Ascending aorta (tissue), 2 donors: ENCODE results near the gene PIGN. TPM values are rescaled to one million over a fixed set of nuclear protein-coding genes. Genes with fewer than 3 reads are reported as not detected.
A peak's percentile ranks its signal among the peaks of the same experiment; 100 is the strongest.

Source experiments
- DNase-seq, 2 donors: peaks; one replicate each; pipeline ENCODE4 v3.0.0-alpha.2; 2019; ENCODE audit warnings: low spot score in 2 of 2
- H3K27ac ChIP-seq, 2 donors: fragments of 200-600 bp; sonication (generic); one replicate each; pipeline ENCODE4 v1.5.1; 2016 to 2017; ENCODE audit warnings: mild to moderate bottlenecking in 1 of 2
- H3K27me3 ChIP-seq: fragments of 200-600 bp; sonication (generic); one replicate; pipeline ENCODE4 v1.5.1; 2017
- H3K36me3 ChIP-seq, 2 donors: fragments of 200-600 bp; sonication (generic); one replicate each; pipeline ENCODE4 v1.5.1; 2016
- H3K4me1 ChIP-seq, 2 donors: fragments of 200-600 bp; sonication (generic); one replicate each; pipeline ENCODE4 v1.5.1; 2016 to 2017; ENCODE audit warnings: mild to moderate bottlenecking in 1 of 2
- H3K4me3 ChIP-seq, 2 donors: fragments of 200-600 bp; sonication (generic); one replicate each; pipeline ENCODE4 v1.5.1; 2016 to 2017; ENCODE audit warnings: mild to moderate bottlenecking in 1 of 2
- H3K9me3 ChIP-seq, 2 donors: fragments of 200-600 bp; sonication (generic); one replicate each; pipeline ENCODE4 v1.5.1; 2016
- intact Hi-C: fragments of 100-400 bp; cut with DNase I; formaldehyde crosslinking; loops from one replicate; pipeline ENCODE4 v1.15.1; 2023
- total RNA-seq: library from RNA; depleted of rRNA; stranded (reverse); fragments of >200 nt; gene quantifications from one replicate; pipeline ENCODE4 v1.1.0, GENCODE V29; 2016
- TF ChIP-seq, protein P1 (sequence below), 3 experiments: fragments of 200-600 bp in 2 of 3; fragments of 450-650 bp in 1 of 3; sonication (generic) in 2 of 3; IDR thresholded peaks; one replicate each; pipeline ENCODE4 v1.5.1; 2016 to 2019; ENCODE audit warnings: antibody characterized with exemption in 3 of 3, mild to moderate bottlenecking in 1 of 3, moderate library complexity in 1 of 3

Gene PIGN
- total RNA-seq, 1 donor from 2014 or later: 12.8 TPM

DNA sequence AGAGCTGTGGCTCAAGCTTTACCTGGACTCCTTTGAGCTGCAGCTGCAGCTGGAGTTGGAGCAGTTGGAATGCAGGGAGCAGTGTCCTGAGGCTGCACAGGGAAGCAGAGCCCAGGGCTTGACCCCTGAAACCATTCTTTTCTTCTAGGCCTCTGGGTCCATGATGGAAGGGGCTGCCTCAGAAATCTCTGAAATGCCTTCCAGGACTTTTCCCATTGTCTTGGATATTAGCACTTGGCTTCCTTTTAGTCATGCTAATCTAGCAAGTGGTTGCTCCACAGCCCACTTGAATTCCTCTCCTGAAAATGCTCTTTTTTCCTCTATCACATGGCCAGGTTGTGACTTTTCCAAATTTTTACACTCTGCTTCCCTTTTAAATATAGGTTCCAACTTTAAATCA, 185.5 kb downstream of the PIGN start:
- no peaks in the 10 kb centered on the region for H3K27me3 ChIP-seq
- intact Hi-C loops: no loop called here
- DNase-seq: no peak
- H3K9me3 ChIP-seq: peaks cover 0 to 7% of the 10 kb centered on the region in 2 donors
- H3K4me1 ChIP-seq: no peaks in the 10 kb centered on the region
- TF ChIP-seq, protein P1, sequence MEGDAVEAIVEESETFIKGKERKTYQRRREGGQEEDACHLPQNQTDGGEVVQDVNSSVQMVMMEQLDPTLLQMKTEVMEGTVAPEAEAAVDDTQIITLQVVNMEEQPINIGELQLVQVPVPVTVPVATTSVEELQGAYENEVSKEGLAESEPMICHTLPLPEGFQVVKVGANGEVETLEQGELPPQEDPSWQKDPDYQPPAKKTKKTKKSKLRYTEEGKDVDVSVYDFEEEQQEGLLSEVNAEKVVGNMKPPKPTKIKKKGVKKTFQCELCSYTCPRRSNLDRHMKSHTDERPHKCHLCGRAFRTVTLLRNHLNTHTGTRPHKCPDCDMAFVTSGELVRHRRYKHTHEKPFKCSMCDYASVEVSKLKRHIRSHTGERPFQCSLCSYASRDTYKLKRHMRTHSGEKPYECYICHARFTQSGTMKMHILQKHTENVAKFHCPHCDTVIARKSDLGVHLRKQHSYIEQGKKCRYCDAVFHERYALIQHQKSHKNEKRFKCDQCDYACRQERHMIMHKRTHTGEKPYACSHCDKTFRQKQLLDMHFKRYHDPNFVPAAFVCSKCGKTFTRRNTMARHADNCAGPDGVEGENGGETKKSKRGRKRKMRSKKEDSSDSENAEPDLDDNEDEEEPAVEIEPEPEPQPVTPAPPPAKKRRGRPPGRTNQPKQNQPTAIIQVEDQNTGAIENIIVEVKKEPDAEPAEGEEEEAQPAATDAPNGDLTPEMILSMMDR (IDR thresholded peaks at IDR 0.05): no peak
- H3K36me3 ChIP-seq: no peaks in the 10 kb centered on the region
- H3K27ac ChIP-seq: no peak overlapping the region
- no peak overlapping the region for H3K4me3 ChIP-seq

DNA sequence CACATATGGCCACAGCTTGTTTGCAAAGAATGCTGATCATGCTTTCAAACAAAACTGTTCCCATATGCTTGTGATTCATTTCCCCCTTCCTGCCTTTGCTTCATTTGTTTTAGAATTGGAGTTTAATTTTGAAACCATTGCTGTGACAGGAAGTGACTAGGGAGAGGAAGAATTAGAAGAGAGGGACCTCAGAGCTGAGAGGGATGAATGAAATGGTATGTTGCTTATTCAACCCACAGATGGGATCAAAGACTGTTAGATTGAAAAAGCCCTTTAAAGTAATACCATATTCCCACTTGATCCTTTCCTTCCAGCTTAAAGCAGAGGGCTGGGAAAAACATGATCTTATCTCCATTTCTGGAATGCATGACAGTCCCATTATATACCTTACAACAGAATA, 187.9 kb downstream of the PIGN start:
- H3K27ac ChIP-seq: peak overlapping the region; percentile 34 to 54
- TF ChIP-seq, protein P1 (IDR thresholded peaks at IDR 0.05): no peak
- H3K27me3 ChIP-seq: no peaks in the 10 kb centered on the region

DNA sequence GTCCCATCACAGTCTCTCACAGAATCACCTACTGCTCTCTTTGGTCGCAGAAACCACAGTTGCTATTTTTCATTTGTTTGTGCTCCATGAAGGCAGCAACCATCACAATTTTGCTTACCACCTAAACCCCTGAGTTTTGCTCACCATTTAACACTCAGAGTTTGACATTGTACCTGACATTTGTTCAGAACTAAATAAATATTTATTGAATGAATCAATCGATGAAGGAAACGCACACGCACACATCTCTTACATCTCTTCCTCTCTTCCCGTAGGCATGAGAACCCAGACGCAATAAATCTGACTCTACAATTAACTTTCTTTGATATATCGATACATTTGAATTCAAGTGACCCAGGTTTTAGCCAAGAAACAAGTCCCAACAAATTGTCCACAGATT, 188.5 kb downstream of the PIGN start:
- no peak for DNase-seq
- intact Hi-C loops: loop anchor here (5.0 kb wide), 1 partner anchor 51 kb away; no protein-coding TSS in a partner anchor
- Histone ChIP-seq H3K9me3 (peaks cover 0 to 7% of the 10 kb centered on the region in 2 donors), H3K27ac (peak overlapping the region; percentile 14 to 34), H3K36me3 (no peaks in the 10 kb centered on the region), H3K4me3 (no peak overlapping the region), H3K4me1 (peaks cover 0 to under 1% of the 10 kb centered on the region in 2 donors), H3K27me3 (no peaks in the 10 kb centered on the region)
- TF ChIP-seq, protein P1 (IDR thresholded peaks at IDR 0.05): no peak

More for the DNA sequence above, 187.9 kb downstream of the PIGN start:
- peaks cover 0 to 7% of the 10 kb centered on the region in 2 donors for H3K9me3 ChIP-seq
- no peak overlapping the region for H3K4me3 ChIP-seq
- no peaks in the 10 kb centered on the region for H3K36me3 ChIP-seq
- no peak for DNase-seq
- no peaks in the 10 kb centered on the region for H3K4me1 ChIP-seq
- intact Hi-C loops: loop anchor here (5.0 kb wide), 1 partner anchor 52 kb away; no protein-coding TSS in a partner anchor

DNA sequence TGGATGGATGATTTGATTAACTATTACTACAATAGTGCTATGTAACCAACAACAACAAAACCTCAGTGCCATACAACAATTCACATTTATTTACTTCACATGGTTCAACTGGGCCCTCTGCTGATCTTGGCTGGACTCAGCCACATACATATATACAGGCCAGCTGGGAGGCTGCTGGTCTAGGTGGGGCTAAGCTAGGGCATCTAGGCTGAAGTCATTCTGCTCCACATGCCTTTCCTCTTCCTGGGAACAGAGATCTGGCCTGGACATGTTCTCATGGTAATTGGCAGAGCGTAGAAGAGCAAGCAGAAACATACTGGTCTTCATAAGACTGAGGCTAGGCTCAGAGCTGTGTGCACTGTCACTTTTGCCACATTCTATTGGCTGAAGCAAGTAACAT, 191.2 kb downstream of the PIGN start:
- no peak for DNase-seq
- TF ChIP-seq, protein P1 (IDR thresholded peaks at IDR 0.05): no peak
- H3K27me3 ChIP-seq: no peaks in the 10 kb centered on the region
- H3K4me3 ChIP-seq: no peak overlapping the region
- H3K27ac ChIP-seq: no peak overlapping the region
- H3K4me1 ChIP-seq: peaks cover 8 to 23% of the 10 kb centered on the region in 2 donors
- peaks cover 0 to 1% of the 10 kb centered on the region in 2 donors for H3K9me3 ChIP-seq
- H3K36me3 ChIP-seq: no peaks in the 10 kb centered on the region
- intact Hi-C loops: loop anchor here (5.0 kb wide), 1 partner anchor 48 kb away; no protein-coding TSS in a partner anchor

DNA sequence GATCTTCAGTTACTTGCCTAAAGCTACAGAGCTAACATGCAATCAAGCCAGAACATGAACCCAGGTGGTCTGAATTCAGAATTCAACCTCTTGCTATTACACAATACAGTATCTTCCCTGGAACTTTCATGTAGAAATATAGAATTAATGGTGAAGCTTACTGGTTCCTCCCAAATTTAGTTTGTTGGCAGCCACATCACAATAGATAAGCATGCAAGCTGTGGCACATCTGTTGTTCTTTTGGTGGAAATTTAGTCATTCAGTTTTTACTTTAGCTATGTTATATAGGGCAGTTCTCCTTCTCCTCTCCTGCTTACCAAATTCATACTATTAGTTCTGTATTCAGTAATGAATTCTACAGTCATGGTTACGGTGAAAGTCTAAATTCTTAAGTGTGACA, 193.0 kb downstream of the PIGN start:
- intact Hi-C loops: loop anchor here (5.0 kb wide), 1 partner anchor 97 kb away; no protein-coding TSS in a partner anchor
- no peaks in the 10 kb centered on the region for H3K9me3 ChIP-seq
- no peak for DNase-seq
- H3K27me3 ChIP-seq: no peaks in the 10 kb centered on the region
- H3K36me3 ChIP-seq: no peaks in the 10 kb centered on the region
- no peak overlapping the region for H3K27ac ChIP-seq
- TF ChIP-seq, protein P1 (IDR thresholded peaks at IDR 0.05): no peak
- peaks cover 8 to 25% of the 10 kb centered on the region in 2 donors for H3K4me1 ChIP-seq
- no peak overlapping the region for H3K4me3 ChIP-seq
